Activated CD8-positive, alpha-beta T cell treated with anti-CD3 and anti-CD28 coated beads for 36 hours (primary cell): ENCODE measurements around the gene PLAAT2. TPM values are rescaled to one million over a fixed set of nuclear protein-coding genes. Genes with fewer than 3 reads are reported as not detected.
"Not testable (repeated sequence)": the region's sequence is repeated elsewhere in the genome, so short reads cannot be mapped to it uniquely, and the experiment has no call there.

Experiments used
- ATAC-seq: fragments of 200-7000 bp; cut with Tn5 transposase; one replicate; pipeline ENCODE4 v1.10.0; 2021; ENCODE audit warnings: mild to moderate bottlenecking, moderate library complexity
- CTCF ChIA-PET: fragments of 350-600 bp; sonication (Branson Sonifier 250); formaldehyde crosslinking; loops from one replicate; lab custom pipeline; 2021; ENCODE audit warnings: antibody characterized with exemption; lab: Charles Lee
- POLR2A ChIA-PET: fragments of 350-600 bp; sonication (Branson Sonifier 250); formaldehyde crosslinking; loops from one replicate; lab custom pipeline; 2021; ENCODE audit warnings: antibody characterized with exemption; lab: Charles Lee
- DNase-seq: peaks from one replicate; pipeline ENCODE4 v3.0.0-alpha.2; 2020
- H3K27ac Mint-ChIP-seq: one replicate; pipeline ENCODE4 v1.8.0; 2021; ENCODE audit warnings: mild to moderate bottlenecking, mixed read lengths
- H3K27me3 Mint-ChIP-seq: one replicate; pipeline ENCODE4 v1.8.0; 2021; ENCODE audit warnings: mixed read lengths
- H3K36me3 Mint-ChIP-seq: one replicate; pipeline ENCODE4 v1.8.0; 2021; ENCODE audit warnings: low read depth, mixed read lengths
- H3K4me1 Mint-ChIP-seq: one replicate; pipeline ENCODE4 v1.8.0; 2021; ENCODE audit warnings: low read depth, mixed read lengths
- H3K4me3 Mint-ChIP-seq: one replicate; pipeline ENCODE4 v1.8.0; 2021; ENCODE audit warnings: mild to moderate bottlenecking, moderate library complexity, mixed read lengths
- H3K9me3 Mint-ChIP-seq: one replicate; pipeline ENCODE4 v1.8.0; 2021; ENCODE audit warnings: mixed read lengths
- CTCF ChIP-seq: fragments of 200-600 bp; IDR thresholded peaks from one replicate; pipeline ENCODE4 v1.8.0; 2022; ENCODE audit warnings: antibody characterized with exemption, mild to moderate bottlenecking
- intact Hi-C: fragments of 100-400 bp; cut with micrococcal nuclease; formaldehyde crosslinking; loops from one replicate; pipeline ENCODE4 v1.10.0; 2022
- total RNA-seq, 2 experiments: library from RNA; stranded (reverse); gene quantifications; one replicate each; pipeline ENCODE4 v1.2.3, GENCODE V29; 2021

The PLAAT2 gene
- total RNA-seq, 2 experiments from 2014 or later: 0.38 TPM; not detected in 1

- no peak for DNase-seq
- no peak for ATAC-seq
- Mint-ChIP-seq H3K36me3 (peaks cover 2% of the 10 kb centered on the region), H3K4me3 (no peak overlapping the region), H3K9me3 (no peaks in the 10 kb centered on the region), H3K27me3 (no peaks in the 10 kb centered on the region), H3K27ac (no peak overlapping the region), H3K4me1 (no peaks in the 10 kb centered on the region)
- ChIA-PET CTCF (interaction anchor here (1.1 kb wide), 1 partner anchor 111 kb away, joined by 3 read pairs; no protein-coding TSS in a partner anchor), POLR2A (no interaction called here)
- intact Hi-C loops: no loop called here
- TF ChIP-seq CTCF: no peak
Measured at GRCh38 chr11:63590024-63590788, 27.0 kb upstream of the PLAAT2 start.

GRCh38 chr11:63589000-63589399 lies 25.8 kb upstream of the PLAAT2 start:
- DNase-seq (no peak), ATAC-seq (no peak)
- TF ChIP-seq CTCF: no peak
- Mint-ChIP-seq H3K9me3 (no peaks in the 10 kb centered on the region), H3K4me3 (no peak overlapping the region), H3K36me3 (peaks cover 2% of the 10 kb centered on the region), H3K27me3 (no peaks in the 10 kb centered on the region), H3K27ac (no peak overlapping the region), H3K4me1 (no peaks in the 10 kb centered on the region)
- CTCF ChIA-PET: interaction anchor here (1.1 kb wide), 1 partner anchor 110 kb away, joined by 3 read pairs; no protein-coding TSS in a partner anchor
- intact Hi-C loops: no loop called here
- POLR2A ChIA-PET: no interaction called here

GRCh38 chr11:63586451-63587166 lies 23.4 kb upstream of the PLAAT2 start:
- Mint-ChIP-seq H3K4me3 (no peak overlapping the region), H3K4me1 (peaks cover 14% of the 10 kb centered on the region), H3K27me3 (no peaks in the 10 kb centered on the region), H3K9me3 (no peaks in the 10 kb centered on the region), H3K36me3 (peaks cover 2% of the 10 kb centered on the region), H3K27ac (no peak overlapping the region)
- DNase-seq (no peak), ATAC-seq (no peak)
- ChIA-PET CTCF (no interaction called here), POLR2A (no interaction called here)
- intact Hi-C loops: no loop called here
- TF ChIP-seq CTCF: no peak

- ATAC-seq (no peak), DNase-seq (no peak)
- Mint-ChIP-seq H3K9me3 (peaks cover 13% of the 10 kb centered on the region), H3K27me3 (no peaks in the 10 kb centered on the region), H3K27ac (no peak overlapping the region), H3K4me1 (peaks cover 14% of the 10 kb centered on the region), H3K36me3 (peaks cover 8% of the 10 kb centered on the region), H3K4me3 (no peak overlapping the region)
- intact Hi-C loops: no loop called here
- ChIA-PET CTCF (interaction anchor here (1.1 to 2.5 kb wide), 3 partner anchors 10 to 104 kb away, joined by 3 to 10 read pairs (median 4); no protein-coding TSS in a partner anchor), POLR2A (interaction anchor here (0.6 to 1.3 kb wide), 3 partner anchors 26 to 742 kb away, joined by 3 to 5 read pairs (median 5); no protein-coding TSS in a partner anchor)
- no peak for TF ChIP-seq CTCF
Measured at GRCh38 chr11:63583357-63583677, 20.1 kb upstream of the PLAAT2 start.

GRCh38 chr11:63581224-63581623 lies 18.0 kb upstream of the PLAAT2 start:
- H3K4me3 Mint-ChIP-seq, CTCF ChIA-PET, POLR2A ChIA-PET, DNase-seq, H3K27ac Mint-ChIP-seq, H3K27me3 Mint-ChIP-seq, intact Hi-C loops, ATAC-seq, H3K36me3 Mint-ChIP-seq: not testable (repeated sequence)
- Mint-ChIP-seq H3K4me1 (peaks cover 14% of the 10 kb centered on the region), H3K9me3 (peaks cover 15% of the 10 kb centered on the region)

- H3K27me3 Mint-ChIP-seq, ATAC-seq, DNase-seq, CTCF ChIA-PET, H3K4me3 Mint-ChIP-seq, POLR2A ChIA-PET, H3K27ac Mint-ChIP-seq, intact Hi-C loops, H3K36me3 Mint-ChIP-seq: not testable (repeated sequence)
- H3K9me3 Mint-ChIP-seq: peaks cover 15% of the 10 kb centered on the region
- H3K4me1 Mint-ChIP-seq: peaks cover 32% of the 10 kb centered on the region
Measured at GRCh38 chr11:63578882-63579281, 15.7 kb upstream of the PLAAT2 start.
